ENCODE results near the gene DNAH17. TPM values are rescaled to one million over a fixed set of nuclear protein-coding genes. Genes with fewer than 3 reads are reported as not detected.

The DNAH17 gene
- total and polyA plus RNA-seq, 2 of the 13 experiments (the other 11 are each of a cell fraction or from before 2014, with no cell fraction given), result 0.86 to 1.6 TPM

GRCh38 chr17:78421534-78422266, 155.5 kb downstream of the DNAH17 start (continued):
- peak; percentile 83 for TF ChIP-seq ZBTB8A (CRISPR knock-in tag; IDR thresholded peaks at IDR 0.05; ENCODE audit: borderline replicate concordance, low read depth)
- no peak for TF ChIP-seq MTF1 (CRISPR knock-in tag; IDR thresholded peaks at IDR 0.05)
- TF ChIP-seq GLI4 (CRISPR knock-in tag; IDR thresholded peaks at IDR 0.05; ENCODE audit: borderline replicate concordance), result no peak
- TF ChIP-seq ZNF552 (CRISPR knock-in tag; IDR thresholded peaks at IDR 0.05; ENCODE audit: borderline replicate concordance), result peak; percentile 80
- TF ChIP-seq HNRNPK (IDR thresholded peaks at IDR 0.05; ENCODE audit: low read depth, low read length, poor library complexity, severe bottlenecking), result no peak
- no peak for TF ChIP-seq ZNF326 (CRISPR knock-in tag; IDR thresholded peaks at IDR 0.05; ENCODE audit: borderline replicate concordance)
- no peak; the same call in 1 of the 2 replicates for TF ChIP-seq NFE2 (CRISPR knock-in tag; IDR thresholded peaks at IDR 0.05)
- peak; percentile 97 for TF ChIP-seq CCAR2 (optimal IDR thresholded peaks at IDR 0.05; ENCODE audit: low read depth, low read length)
- no peak for TF ChIP-seq TEAD2 (CRISPR knock-in tag; IDR thresholded peaks at IDR 0.05)
- peak; percentile 99 for TF ChIP-seq HMG20A (CRISPR knock-in tag; IDR thresholded peaks at IDR 0.05; ENCODE audit: borderline replicate concordance)
- no peak for TF ChIP-seq HMGA1 (CRISPR knock-in tag; conservative IDR thresholded peaks at IDR 0.05)
- TF ChIP-seq NCOR1 (IDR thresholded peaks at IDR 0.05; ENCODE audit: borderline replicate concordance, low read length), result peak; percentile 61; the same call in 1 of the 2 replicates
- 0 out of 2 replicates have a peak, but pooled peaks have one; percentile 57 for TF ChIP-seq KAT7 (CRISPR knock-in tag; IDR thresholded peaks at IDR 0.05; ENCODE audit: borderline replicate concordance)
- TF ChIP-seq SMAD9 (CRISPR knock-in tag; IDR thresholded peaks at IDR 0.05), result no peak
- TF ChIP-seq ZNF251 (CRISPR knock-in tag; IDR thresholded peaks at IDR 0.05), result 0 out of 2 replicates have a peak, but pooled peaks have one; percentile 31
- no peak for TF ChIP-seq ZNF562 (CRISPR knock-in tag; IDR thresholded peaks at IDR 0.05; ENCODE audit: borderline replicate concordance)
- TF ChIP-seq SRSF4 (IDR thresholded peaks at IDR 0.05; ENCODE audit: low read depth, low read length, poor library complexity, severe bottlenecking), result no peak
- peak; percentile 99 for TF ChIP-seq HHEX (CRISPR knock-in tag; IDR thresholded peaks at IDR 0.05)
- TF ChIP-seq PLRG1 (conservative IDR thresholded peaks at IDR 0.05), result no peak
- peak; percentile 98; the same call in 1 of the 2 replicates for TF ChIP-seq ZNF615 (CRISPR knock-in tag; IDR thresholded peaks at IDR 0.05; ENCODE audit: borderline replicate concordance)
- no peak for TF ChIP-seq ZNF672 (CRISPR knock-in tag; IDR thresholded peaks at IDR 0.05)
- peak; percentile 62 for TF ChIP-seq BHLHE40 (IDR thresholded peaks at IDR 0.05; ENCODE audit: low read length)
- TF ChIP-seq TFDP1 (CRISPR knock-in tag; IDR thresholded peaks at IDR 0.05; ENCODE audit: borderline replicate concordance), result peak; percentile 65; the same call in 1 of the 2 replicates
- TF ChIP-seq SOX13 (IDR thresholded peaks at IDR 0.05), result peak; percentile 94
- peak; percentile 38 to 98; a peak in 2 of 4 replicates for TF ChIP-seq SOX13 (CRISPR knock-in tag; conservative IDR thresholded peaks at IDR 0.05 in 1 of 2, IDR thresholded peaks at IDR 0.05 in 1 of 2)
- peak; percentile 91 for TF ChIP-seq NKX3-1 (CRISPR knock-in tag; IDR thresholded peaks at IDR 0.05)
- TF ChIP-seq ZNF225 (CRISPR knock-in tag; IDR thresholded peaks at IDR 0.05), result 0 out of 2 replicates have a peak, but pooled peaks have one; percentile 80
- TF ChIP-seq ZNF264 (CRISPR knock-in tag; IDR thresholded peaks at IDR 0.05), result peak; percentile 87; the same call in 1 of the 2 replicates
- peak; percentile 64; the same call in 1 of the 2 replicates for TF ChIP-seq ZNF720 (CRISPR knock-in tag; IDR thresholded peaks at IDR 0.05)
- TF ChIP-seq NCOA2 (CRISPR knock-in tag; IDR thresholded peaks at IDR 0.05), result peak; percentile 97
- TF ChIP-seq ZNF335 (CRISPR knock-in tag; IDR thresholded peaks at IDR 0.05), result peak; percentile 68; the same call in 1 of the 2 replicates
- no peak for TF ChIP-seq ZFP36L1 (CRISPR knock-in tag; IDR thresholded peaks at IDR 0.05)
- 0 out of 2 replicates have a peak, but pooled peaks have one; percentile 23 for TF ChIP-seq HNRNPL (IDR thresholded peaks at IDR 0.05; ENCODE audit: low read depth, low read length)

Data from HepG2 (cell line).